ENCODE results near the gene CLECL1.

CLECL1 gene

DNA sequence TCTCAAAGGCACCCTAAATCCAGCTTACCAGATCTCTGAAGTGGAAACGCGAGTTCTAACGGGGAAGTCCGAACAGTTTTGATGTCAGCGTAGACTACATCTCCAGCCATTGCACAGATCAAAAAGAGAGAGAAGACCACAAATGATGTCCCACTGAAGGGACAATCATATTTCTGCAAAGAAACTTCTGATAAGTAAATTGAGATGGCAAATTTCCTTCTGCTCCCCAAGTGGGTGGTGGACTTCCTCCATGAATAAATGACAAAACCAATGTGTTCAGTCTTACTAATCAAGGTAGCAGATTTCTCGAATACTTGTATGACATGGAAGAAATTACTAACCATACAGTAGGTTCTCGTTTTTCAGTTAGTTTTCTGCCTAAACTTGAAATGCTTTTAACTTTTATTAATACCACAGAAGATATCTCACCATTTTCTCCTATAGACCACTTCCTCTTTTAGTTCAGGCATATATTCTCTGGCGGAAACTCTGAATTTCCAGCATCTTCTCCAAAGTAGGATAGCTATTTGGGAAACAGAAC lies at the start of gene CLECL1:
Gene CLECL1, minus strand, starts transcription at position 177 of the 541 bp plus-strand sequence.
- DNase-seq: no peak

DNA sequence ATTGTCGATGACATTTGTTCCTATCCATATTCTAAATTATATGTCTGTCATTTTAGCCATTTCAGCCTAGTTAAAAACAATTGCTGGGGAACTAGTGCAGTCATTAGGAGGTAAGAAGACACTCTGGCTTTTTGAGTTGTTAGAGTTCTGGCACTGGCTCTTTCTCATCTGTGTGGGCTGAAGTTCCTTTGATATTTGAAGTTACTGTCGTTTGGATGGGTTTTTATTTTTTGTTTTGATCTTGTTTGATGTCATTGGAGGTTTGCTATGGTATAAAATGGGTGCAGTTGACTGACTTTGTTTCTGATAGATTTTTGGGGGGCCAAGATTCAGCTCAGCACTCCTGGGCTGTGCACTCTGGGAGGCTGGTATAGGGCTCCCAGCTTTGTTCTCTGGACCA lies 48.5 kb upstream of the CLECL1 start:
- no peak for DNase-seq

DNA sequence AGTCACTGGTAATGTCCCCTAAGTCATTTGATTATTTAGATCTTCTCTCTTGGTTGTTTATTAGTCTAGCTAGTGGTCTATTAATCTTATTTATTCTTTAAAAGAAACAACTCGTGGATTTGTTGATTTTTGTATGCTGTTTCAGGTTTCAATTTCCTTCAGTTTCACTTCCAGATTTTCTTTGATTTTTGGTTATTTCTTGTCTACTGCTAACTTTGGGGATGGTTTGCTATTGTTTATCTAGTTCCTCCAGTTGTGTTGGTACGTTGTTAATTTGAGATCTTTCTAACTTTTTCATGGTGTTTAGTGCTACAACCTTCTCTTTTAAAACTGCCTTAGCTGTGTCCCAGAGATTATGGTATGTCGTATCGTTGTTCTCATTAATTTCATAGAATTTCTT lies 46.3 kb upstream of the CLECL1 start:
- DNase-seq: no peak

DNA sequence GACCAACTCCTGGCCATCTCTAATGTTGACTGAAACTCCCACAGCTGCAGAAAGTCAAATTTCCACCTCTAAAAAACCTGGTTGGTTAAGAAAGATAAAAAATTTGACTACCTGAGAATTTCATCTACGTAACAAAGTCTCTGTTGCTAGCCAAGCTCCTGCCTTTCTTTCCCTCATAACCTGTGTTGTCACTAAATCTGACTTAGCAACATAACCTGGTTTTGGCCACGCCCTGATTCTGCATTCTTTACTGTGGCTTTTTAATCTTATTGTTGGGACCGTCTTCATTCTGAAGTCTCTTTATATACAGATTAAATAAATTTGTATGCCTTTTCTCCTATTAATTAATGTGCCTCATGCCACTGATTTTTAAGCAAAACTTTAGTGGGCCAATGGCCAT lies 43.9 kb upstream of the CLECL1 start:
- DNase-seq: no peak

DNA sequence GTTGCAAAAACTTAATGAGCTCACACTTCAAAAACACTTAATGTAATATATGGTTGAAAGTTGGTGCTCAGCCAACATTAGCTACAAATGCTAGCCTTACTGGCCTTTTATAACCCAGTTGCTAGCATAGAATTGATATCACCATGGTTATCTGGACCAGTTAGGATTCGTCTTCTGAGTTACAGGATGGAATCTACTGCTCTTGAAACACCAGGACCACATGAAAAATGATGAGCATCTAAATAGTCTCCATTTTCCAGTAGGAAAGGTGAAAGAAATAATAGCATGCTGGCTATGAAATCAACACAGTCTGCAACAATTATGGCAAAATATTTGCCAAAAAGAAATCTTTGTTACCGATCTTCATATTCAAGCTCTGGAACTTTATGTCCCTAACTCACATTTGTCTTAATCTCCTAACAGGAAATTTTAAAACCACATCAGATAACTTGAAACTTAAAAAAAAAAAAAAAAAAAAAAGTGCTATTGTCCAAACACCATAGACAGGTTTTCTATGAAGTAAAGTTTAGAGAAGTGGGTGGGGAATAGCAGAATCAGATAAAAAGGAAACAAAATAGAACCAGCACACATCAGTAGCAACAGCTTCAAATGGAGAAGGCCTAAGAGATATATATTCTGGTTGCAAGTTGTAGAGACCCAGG lies 40.5 kb upstream of the CLECL1 start:
- DNase-seq: no peak

DNA sequence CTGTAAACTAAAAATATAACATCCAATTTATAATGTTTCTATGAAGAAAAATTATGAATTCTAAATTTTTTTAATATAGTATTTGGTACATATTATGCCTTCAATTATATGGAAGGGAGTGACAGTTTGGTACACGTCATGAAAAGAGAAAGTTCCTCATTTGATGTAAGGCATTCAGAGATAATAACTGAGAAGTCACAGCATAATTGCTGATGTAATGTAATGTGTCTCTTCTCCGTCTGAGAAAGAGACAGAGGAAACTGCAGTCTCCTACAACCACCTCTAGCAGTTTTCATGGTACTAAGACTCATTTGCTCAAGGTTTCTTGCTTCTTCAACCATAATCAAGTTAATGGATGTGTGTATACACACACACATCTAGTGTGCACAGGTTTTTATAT lies 30.1 kb upstream of the CLECL1 start:
- no peak for DNase-seq

DNA sequence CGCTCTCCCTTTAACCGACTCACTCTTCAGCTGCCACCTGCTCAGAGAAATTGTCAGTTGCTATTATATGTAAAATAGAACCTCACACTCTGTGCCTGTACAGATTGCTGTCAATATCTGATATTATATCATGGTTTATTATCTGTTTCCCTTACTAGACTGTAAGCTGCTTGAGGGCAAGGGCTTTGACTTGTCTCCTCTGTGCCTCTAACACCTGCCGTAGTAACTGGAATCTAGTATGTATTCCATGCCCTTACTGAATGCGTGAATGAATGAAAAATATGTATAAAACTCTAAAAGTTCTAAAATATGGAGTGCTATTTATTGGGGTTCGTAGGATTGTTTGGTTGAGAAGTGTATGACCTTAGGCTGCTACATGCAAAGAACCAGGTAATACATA lies 29.5 kb upstream of the CLECL1 start:
- no peak for DNase-seq

DNA sequence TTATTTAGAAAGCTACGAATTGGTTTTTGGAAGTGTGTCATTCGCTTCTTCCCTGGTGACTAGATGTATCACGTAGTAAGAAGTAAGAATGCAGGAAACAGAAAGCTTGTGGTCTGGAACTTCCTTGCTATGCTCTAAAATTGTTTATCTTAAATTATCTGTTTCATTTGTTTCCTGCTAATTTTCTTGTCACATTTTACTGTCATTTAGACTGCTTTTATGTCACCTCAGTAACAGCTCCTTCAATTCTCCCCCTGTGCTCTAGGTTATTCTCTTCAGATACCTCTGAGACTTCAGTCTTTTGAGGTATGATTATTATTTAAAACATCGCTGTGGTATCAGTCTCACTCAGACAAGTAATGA lies 28.5 kb upstream of the CLECL1 start:
- DNase-seq: no peak

DNA sequence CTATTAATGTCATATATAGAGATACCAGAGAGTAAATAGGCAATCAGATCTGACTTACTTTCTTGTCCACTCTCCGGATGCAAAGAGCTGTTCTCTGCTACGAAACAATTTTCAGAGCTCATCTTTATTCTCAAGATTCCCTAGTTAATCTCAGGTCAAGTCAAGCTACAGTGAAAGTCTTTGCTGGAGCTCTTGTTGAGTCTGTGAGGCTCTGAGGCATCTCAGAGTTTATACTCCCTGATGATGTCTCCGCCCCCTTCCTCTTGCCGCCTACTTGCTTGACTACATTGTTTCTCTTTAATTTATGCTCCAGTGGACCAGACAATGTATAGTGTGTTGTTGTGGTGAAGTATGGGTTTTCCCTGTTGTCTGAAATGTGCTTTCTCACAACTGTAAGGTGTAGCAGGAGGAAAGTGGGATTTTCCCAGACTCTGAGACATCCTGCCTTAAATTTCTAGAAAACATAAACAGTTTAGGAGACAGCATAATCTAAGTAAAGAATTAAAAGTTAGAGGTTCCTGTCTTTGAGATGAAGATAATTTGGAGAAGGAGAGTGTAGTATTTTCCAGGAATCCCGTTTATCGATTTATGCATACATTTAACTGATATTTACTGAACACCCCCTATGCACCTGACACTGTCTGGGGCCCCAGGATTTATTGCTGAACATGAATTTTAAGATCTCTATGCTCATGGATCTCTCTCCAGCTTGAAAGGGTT lies 28.0 kb upstream of the CLECL1 start, which contains the start of gene CD69:
Gene CD69, minus strand, starts transcription at position 203 of the 720 bp plus-strand sequence. Its CDS starts 81 bp downstream, at position 122.
- DNase-seq: no peak

DNA sequence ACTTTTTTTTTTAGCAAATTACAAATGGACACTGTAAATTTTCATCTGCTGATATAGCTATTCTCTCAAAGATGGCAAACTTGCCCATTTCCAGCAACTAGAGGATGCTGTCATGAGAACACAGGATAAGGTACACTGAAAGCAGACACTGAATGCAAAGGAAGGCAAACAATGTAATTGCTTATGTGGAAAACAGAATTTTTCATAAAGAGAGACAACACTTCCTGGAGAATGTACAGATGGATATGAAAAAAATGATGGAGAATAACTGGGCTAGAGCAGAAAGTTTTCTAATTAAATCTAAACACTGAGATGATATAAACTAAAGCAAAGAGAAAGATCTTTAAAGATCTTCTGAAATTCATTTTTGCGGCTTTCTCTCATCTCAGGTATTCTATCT lies 27.2 kb upstream of the CLECL1 start:
- no peak for DNase-seq

DNA sequence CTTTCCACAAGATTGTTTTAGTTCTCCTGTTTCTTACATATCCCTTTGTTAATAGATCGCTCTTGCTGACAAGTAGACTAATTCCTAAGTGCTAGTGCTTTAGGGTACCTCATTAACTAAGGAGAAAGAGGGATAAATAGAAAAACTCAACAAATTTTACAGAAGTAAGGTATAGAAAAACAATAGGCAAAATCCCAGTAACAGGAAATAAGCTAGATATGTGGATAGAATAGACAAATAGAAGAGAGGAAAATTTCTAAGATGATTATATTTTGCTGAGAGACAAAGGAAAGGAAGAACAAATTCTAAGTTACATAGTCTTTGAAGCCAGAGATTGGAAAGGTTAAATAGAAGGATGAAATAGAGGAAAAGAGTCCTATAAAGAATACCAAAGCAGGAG lies 26.8 kb upstream of the CLECL1 start:
- DNase-seq: no peak

DNA sequence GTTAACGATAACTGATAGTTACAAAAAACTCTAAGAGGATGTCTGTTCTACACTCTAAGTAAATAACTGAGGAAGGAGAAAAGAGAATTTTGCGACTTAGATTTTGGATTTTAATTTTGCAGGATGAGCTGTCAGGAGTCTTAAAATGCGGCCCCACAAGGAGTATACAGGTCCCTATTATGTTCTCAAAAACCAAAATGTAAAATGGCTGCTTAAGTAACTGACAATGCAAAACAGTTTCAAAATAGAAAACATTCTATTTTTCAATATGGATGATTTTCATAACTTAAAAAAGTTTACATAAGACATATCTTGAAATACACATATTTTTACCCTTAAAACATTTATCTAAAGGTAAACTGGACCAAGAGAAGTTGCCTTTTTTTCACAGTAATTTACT lies 25.2 kb upstream of the CLECL1 start:
- no peak for DNase-seq

DNA sequence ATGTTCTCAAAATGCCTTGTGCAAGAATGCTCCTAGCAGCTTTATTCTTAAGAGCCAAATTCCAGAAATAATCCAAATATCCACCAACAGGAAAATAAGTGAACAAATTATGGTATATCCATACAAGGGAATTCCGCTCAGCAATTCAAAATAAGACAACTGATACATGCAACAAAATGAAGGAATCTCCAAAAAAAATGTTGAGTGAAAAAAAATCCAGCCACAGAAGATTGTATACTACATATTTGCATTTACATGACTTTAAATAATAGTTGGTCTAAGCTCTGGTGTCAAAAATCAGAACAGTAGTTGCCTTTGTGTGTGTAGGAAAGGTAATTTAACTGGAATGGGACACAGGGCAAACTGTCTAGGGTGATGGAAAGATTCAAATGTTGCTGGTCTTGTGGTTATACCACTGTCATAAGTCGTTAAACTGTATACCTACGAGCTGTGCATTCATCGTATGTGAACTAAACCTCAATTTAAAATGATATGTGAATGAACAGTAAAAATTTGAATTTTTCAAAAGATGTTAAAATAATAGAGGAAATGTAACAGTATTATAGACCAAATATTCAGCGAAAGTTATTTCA lies 24.6 kb upstream of the CLECL1 start:
- DNase-seq: no peak

DNA sequence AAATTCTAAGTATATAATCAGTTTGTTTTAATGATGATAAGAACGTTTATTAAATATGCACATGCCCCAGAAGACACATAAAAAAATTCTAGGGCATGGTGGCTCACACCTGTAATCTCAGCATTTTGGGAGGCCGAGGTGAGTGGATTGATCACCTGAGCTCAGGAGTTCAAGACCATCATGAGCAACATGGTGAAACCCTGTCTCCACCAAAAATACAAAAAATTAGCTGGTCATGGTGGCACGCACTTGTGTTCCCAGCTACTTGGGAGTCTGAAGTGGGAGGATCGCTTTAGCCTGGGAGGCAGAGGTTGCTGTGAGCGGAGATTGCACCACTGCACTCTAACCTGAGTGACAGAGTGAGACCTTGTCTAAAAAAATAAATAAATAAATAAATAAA lies 23.8 kb upstream of the CLECL1 start:
- DNase-seq: no peak

DNA sequence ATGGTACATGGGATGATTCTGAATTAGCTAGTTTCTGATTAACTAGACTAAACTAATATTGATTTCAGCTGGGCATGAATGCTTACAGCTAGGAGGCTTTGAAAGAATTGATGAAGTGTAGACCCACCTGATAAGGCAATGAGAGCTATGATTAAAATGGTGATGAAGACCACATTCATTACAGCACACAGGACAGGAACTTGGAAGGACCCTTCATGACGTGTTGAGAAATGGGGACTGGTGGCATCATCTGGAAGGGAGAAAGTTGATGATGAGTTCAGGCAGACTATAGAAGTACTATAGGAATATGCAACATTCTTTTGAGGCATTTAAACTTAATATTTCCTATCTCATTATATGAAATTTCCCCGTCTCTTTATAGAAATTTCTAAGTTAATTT lies 23.3 kb upstream of the CLECL1 start:
- DNase-seq: no peak

DNA sequence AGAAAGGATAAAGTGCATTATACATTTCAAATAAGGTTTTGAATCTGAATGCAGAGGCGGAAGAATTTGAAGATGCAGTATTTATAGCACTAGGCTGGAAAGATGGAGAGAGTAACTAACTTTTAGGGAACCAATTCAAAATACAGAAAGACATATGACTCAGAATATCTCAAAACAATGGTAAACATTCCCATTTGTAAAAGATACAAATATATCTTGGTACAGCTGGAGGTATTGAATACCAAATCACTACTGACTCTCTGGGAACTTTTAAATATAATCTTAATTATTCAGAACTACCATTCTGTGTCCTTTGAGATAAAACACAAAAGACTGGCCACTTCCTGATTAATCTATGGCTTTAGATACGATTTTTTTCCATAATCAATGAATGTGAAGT lies 22.7 kb upstream of the CLECL1 start:
- DNase-seq: no peak

DNA sequence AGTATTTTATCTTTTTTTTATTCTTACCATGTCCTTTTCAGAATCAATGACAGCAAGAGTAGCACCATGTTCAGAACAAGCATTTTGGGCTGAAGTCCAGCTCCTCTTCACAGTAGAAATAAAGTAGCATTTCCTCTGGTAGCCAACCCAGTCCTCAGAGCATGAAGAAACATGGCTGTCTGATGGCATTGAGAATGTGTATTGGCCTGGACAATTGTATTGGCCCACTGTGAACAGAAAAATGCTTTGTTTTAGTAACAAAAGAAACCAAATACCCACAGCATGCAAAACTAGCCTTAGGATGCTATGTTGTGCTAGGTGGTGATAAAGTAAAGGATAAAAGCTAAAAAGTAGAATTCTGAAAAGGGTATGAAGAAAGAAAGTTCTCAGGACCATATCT lies 22.1 kb upstream of the CLECL1 start:
- DNase-seq: no peak

DNA sequence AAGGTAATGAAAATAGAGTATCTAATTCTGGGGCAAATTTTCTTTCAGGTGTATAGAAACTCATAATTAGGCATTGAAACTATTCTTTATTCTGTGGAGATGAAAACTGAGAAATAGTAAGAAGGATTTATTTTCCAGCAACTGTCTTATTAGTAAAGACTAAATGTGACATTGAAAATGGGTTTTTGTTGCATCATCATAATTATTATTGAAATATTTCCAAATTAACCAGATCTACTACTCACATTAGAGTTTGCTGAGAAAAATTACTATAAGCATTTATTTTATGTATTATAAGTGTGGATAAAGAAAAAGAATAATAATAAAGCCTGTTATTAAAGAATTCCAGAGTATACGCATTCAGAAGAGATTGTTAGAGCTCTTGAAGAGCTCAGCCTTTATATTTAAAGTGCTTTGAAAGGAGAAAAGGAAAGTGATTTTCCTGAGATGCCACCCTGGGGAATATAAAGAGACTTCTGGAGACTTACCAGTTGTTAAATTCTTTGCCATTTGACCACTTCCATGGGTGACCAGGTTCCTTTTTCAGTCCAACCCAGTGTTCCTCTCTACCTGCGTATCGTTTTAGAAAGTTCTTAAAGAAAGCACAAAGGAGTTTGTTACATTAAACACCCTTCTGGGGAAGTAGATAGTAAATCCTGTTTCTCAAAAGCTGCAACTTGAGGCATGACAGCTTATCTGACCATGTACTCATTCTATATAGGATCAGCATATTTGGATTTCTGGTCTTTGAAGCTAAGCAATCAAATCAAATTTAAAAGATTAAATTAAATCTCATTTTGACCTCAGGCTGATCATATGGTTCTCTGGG lies 21.4 kb upstream of the CLECL1 start:
- DNase-seq: no peak

DNA sequence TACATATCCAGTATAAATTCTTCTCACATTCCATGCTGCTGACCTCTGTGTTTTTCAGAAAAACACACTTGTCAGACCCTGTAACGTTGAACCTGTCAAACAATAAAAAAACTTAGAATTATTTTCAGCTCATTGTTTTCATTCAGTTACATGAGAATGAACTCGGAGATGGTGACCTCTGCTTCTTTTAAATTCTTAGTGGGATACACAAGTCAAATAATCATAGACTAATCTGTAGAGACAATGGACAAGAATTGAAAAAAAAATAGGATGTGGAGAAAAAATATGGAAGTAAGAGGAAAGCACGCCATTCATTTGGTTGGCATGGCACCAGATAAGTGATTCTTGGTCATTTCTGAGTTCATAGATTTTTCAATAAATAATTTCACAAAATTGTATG lies 20.6 kb upstream of the CLECL1 start:
- DNase-seq: no peak

DNA sequence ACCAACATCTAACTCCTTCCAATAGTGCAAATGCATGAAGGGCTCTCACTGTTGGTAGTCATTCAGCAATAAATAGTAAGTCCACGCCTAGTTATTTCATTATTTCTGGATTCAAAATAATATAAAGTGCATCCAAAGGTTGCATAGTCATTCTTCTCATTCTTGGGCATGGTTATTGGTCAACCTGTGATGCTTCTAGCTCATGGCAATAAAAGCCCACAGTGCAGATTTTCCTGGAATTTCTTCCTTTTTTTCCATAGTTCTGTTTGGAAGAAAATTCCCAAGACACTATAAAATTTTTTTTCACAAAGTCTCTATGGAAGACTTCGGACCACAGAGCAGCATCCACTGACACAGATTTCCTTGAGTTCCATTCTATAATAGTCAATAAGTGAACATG lies 20.2 kb upstream of the CLECL1 start:
- DNase-seq: no peak

DNA sequence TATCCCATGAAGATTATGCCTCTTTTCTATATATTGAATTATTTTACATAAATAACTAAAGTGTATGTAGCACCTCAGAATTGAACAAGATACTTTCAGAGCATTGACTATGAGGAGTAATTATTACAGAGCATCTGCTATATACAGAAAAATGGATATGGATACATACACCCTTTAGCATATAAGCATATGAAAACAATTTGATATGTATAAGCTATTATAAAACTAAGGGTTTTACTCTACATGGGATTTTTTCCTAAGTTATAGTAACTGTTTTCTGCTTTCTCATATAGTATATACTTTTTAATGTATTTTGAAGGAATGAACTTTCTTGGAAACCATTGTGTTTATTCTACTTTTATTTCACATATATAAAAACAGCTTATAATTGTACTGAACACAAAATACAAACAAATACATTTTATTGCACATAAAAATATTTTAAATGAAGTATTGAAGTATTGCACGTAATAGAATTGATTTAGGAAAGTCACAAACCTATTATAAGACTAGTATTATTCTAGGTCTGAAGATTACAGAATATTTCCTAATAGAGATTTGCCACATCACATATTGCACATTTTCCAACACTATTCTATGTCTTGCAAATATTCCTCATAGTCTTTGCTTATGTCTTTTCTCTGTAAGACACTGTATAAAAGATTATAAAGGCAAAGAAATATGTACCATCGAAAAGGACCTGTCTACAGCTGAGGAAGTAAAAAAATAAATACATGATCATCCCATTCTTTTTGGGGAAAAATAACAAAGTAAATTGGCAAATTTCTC lies 19.4 kb upstream of the CLECL1 start:
- no peak for DNase-seq

Data from fibroblast of skin of right quadriceps (primary cell).